GM18861 (cell line): Measurements from ENCODE around the gene MAPK6.
"Not testable (repeated sequence)": the region's sequence is repeated elsewhere in the genome, so short reads cannot be mapped to it uniquely, and the experiment has no call there.

Source experiments
- ATAC-seq: cut with Tn5 transposase; IDR thresholded peaks from one replicate; pipeline ENCODE4 v1.9.1; 2021; ENCODE audit not compliant: unreplicated experiment

The MAPK6 gene

GRCh38 chr15:52018693-52019393 lies at the start of gene MAPK6:
TSS of gene MAPK6 (plus strand) at chr15:52019219. CDS start at chr15:52046461, 27,242 bp downstream.
- peak; percentile 58 for ATAC-seq

- no peak for ATAC-seq
These were observed 49.3 kb upstream of the MAPK6 start for GRCh38 chr15:51969728-51970127.

- no peak for ATAC-seq
These were observed 48.7 kb upstream of the MAPK6 start for GRCh38 chr15:51970132-51970817.

- ATAC-seq, result peak; percentile 8
These were observed 48.0 kb upstream of the MAPK6 start for GRCh38 chr15:51971032-51971374.

- peak; percentile 74 for ATAC-seq
These were observed 47.5 kb upstream of the MAPK6 start, which contains the start of gene LEO1 for GRCh38 chr15:51971375-51972133. TSS of gene LEO1 (minus strand) at chr15:51971778. CDS start at chr15:51971745, 33 bp downstream.

- no peak for ATAC-seq
These were observed 45.8 kb upstream of the MAPK6 start for GRCh38 chr15:51973220-51973619.

GRCh38 chr15:51973775-51974174 lies 45.2 kb upstream of the MAPK6 start:
- no peak for ATAC-seq

- ATAC-seq, result peak; percentile 95
These were observed 36.8 kb upstream of the MAPK6 start for GRCh38 chr15:51982013-51982769.

- ATAC-seq, result no peak
These were observed 36.3 kb upstream of the MAPK6 start for GRCh38 chr15:51982770-51983103.

GRCh38 chr15:51991141-51991540 lies 27.9 kb upstream of the MAPK6 start:
- ATAC-seq, result no peak

- ATAC-seq, result no peak
These were observed 26.1 kb upstream of the MAPK6 start for GRCh38 chr15:51992953-51993352.

- ATAC-seq, result no peak
These were observed 16.7 kb upstream of the MAPK6 start for GRCh38 chr15:52002351-52002750.

GRCh38 chr15:52003089-52003488 lies 15.9 kb upstream of the MAPK6 start:
- ATAC-seq, result not testable (repeated sequence)

- no peak for ATAC-seq
These were observed 15.3 kb upstream of the MAPK6 start for GRCh38 chr15:52003710-52004109.

GRCh38 chr15:52004806-52005205 lies 14.2 kb upstream of the MAPK6 start:
- ATAC-seq, result no peak

- peak; percentile 58 for ATAC-seq
These were observed 13.0 kb upstream of the MAPK6 start for GRCh38 chr15:52005748-52006701.

GRCh38 chr15:52006702-52007340 lies 12.2 kb upstream of the MAPK6 start:
- peak; percentile 28 for ATAC-seq

- no peak for ATAC-seq
These were observed 10.7 kb upstream of the MAPK6 start for GRCh38 chr15:52008359-52008697.

- peak; percentile 23 for ATAC-seq
These were observed 10.2 kb upstream of the MAPK6 start for GRCh38 chr15:52008698-52009434.
